Glutamatergic neuron (in vitro differentiated cells): Measurements from ENCODE around the gene NLRP1. TPM values are rescaled to one million over a fixed set of nuclear protein-coding genes. Genes with fewer than 3 reads are reported as not detected.
A peak's percentile ranks its signal among the peaks of the same experiment; 100 is the strongest.

ENCODE experiments used
- DNase-seq: peaks from one replicate; pipeline ENCODE4 v3.0.0; 2022
- H3K27ac Mint-ChIP-seq: one replicate; pipeline ENCODE4 v1.8.0; 2020; ENCODE audit warnings: mild to moderate bottlenecking, mixed read lengths, inconsistent platforms; ENCODE audit not compliant: unreplicated experiment
- H3K27me3 Mint-ChIP-seq: one replicate; pipeline ENCODE4 v1.8.0; 2020; ENCODE audit warnings: mild to moderate bottlenecking, moderate library complexity, mixed read lengths, inconsistent platforms; ENCODE audit not compliant: unreplicated experiment
- H3K36me3 Mint-ChIP-seq: one replicate; pipeline ENCODE4 v1.8.0; 2020; ENCODE audit warnings: mild to moderate bottlenecking, mixed read lengths, inconsistent platforms; ENCODE audit not compliant: unreplicated experiment
- H3K4me1 Mint-ChIP-seq: one replicate; pipeline ENCODE4 v1.8.0; 2020; ENCODE audit warnings: mild to moderate bottlenecking, low read depth, mixed read lengths, inconsistent platforms; ENCODE audit not compliant: unreplicated experiment
- H3K4me3 Mint-ChIP-seq: one replicate; pipeline ENCODE4 v1.8.0; 2020; ENCODE audit warnings: mild to moderate bottlenecking, mixed read lengths, inconsistent platforms; ENCODE audit not compliant: unreplicated experiment
- H3K9me3 Mint-ChIP-seq: one replicate; pipeline ENCODE4 v1.8.0; 2020; ENCODE audit warnings: mild to moderate bottlenecking, moderate library complexity, mixed read lengths, inconsistent platforms; ENCODE audit not compliant: unreplicated experiment
- total RNA-seq: library from RNA; stranded (reverse); fragmentation: NEBNext Ultra II Directional; extraction: Animal tissue kit (Norgen Biotek cat#: 25700); gene quantifications from one replicate; pipeline ENCODE4 v1.2.1, GENCODE V29; 2021; ENCODE audit not compliant: unreplicated experiment
- TF ChIP-seq, protein P1 (sequence below): fragments of 200-600 bp; sonication (generic); IDR thresholded peaks from one replicate; pipeline ENCODE4 v1.5.0; 2021; ENCODE audit not compliant: partially characterized antibody, unreplicated experiment

NLRP1 gene
- total RNA-seq, 1 donor from 2014 or later, result 69.5 TPM

- Mint-ChIP-seq H3K4me3 (no peak overlapping the region), H3K27me3 (peaks cover 5% of the 10 kb centered on the region), H3K9me3 (peaks cover 7% of the 10 kb centered on the region), H3K4me1 (peaks cover 18% of the 10 kb centered on the region), H3K27ac (no peak overlapping the region), H3K36me3 (no peaks in the 10 kb centered on the region)
- TF ChIP-seq, protein P1, sequence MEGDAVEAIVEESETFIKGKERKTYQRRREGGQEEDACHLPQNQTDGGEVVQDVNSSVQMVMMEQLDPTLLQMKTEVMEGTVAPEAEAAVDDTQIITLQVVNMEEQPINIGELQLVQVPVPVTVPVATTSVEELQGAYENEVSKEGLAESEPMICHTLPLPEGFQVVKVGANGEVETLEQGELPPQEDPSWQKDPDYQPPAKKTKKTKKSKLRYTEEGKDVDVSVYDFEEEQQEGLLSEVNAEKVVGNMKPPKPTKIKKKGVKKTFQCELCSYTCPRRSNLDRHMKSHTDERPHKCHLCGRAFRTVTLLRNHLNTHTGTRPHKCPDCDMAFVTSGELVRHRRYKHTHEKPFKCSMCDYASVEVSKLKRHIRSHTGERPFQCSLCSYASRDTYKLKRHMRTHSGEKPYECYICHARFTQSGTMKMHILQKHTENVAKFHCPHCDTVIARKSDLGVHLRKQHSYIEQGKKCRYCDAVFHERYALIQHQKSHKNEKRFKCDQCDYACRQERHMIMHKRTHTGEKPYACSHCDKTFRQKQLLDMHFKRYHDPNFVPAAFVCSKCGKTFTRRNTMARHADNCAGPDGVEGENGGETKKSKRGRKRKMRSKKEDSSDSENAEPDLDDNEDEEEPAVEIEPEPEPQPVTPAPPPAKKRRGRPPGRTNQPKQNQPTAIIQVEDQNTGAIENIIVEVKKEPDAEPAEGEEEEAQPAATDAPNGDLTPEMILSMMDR, result no peak
- no peak for DNase-seq
Measured at GRCh38 chr17:5531085-5531418, 53.3 kb downstream of the NLRP1 start.

DNA sequence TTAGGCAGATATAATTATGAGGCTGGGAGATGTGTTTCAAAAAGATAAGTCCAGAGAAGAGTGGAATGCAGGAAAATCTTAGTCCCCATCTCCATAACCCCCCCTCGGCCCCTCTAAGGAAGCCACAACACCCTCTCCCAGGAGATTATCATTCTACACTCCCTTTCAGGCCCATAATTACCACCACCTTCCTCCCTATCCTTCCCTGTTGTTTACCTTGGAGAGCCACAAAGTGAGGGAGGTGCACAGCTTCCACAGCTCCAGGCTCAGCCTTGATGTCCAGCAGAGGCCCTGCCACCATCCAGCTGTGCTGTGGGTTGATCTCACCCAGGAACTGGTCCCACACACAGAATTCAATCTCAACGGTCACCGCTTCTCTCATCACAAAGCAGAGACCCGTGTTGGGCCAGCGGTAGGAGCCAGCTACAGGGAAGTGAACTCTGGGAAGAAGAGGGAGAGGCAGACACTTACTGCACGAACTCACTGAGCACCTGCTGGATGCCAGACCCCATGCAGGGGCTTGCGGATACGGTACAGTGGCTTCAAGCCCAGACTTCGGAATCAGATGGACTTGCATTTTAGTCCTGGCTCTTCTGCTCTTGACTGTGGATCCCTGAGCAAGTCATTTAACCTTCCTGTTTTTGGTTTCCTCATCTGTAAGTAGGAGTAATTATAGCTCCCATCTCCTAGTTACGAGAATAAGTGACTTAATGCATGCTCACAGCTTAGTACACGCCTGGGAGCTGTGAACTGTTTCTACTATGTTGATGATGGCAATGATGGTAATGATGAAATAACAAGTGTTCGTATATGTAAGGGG lies 53.8 kb downstream of the NLRP1 start:
- Mint-ChIP-seq H3K9me3 (peaks cover 6% of the 10 kb centered on the region), H3K4me3 (no peak overlapping the region), H3K27ac (no peak overlapping the region), H3K4me1 (peaks cover 18% of the 10 kb centered on the region), H3K27me3 (peaks cover 5% of the 10 kb centered on the region), H3K36me3 (no peaks in the 10 kb centered on the region)
- TF ChIP-seq, protein P1, result no peak
- DNase-seq, result no peak

DNA sequence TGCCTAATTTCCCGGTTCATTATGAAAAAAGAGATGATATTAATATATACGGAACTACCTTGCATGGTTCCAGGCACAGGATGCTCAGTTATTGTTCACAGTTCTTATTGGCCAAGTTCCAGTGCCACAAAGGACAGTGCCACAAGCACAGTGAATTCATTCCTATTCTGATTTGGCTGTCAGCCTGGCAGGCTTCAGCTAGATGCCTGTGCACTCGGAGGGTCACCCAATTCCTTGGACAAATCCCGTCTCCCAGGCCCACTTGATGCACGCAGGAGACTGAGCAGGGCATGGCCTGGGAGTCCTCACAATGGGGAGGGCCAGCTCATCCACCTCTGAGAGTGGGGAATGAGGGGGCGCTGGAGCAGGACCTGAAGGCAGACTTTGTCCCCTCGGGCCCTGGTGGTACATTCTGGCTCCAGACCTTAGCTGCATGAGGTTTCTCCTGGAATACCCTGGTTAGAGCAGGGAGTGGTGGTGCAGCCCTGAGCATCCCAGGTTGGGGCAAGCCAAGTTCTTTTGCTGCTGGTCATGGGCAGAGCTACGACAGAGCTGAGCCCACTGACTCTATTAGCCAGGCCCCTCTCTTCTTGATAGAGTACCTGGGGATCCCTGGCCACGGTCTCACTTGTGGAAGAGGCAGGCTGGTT lies 56.6 kb downstream of the NLRP1 start:
- Mint-ChIP-seq H3K4me1 (peaks cover 18% of the 10 kb centered on the region), H3K27me3 (peaks cover 3% of the 10 kb centered on the region), H3K36me3 (no peaks in the 10 kb centered on the region), H3K4me3 (peak overlapping the region; percentile 25), H3K27ac (peak overlapping the region; percentile 96), H3K9me3 (peaks cover 3% of the 10 kb centered on the region)
- TF ChIP-seq, protein P1, result no peak
- no peak for DNase-seq

- Mint-ChIP-seq H3K27me3 (peaks cover 3% of the 10 kb centered on the region), H3K4me1 (peaks cover 18% of the 10 kb centered on the region), H3K4me3 (peak overlapping the region; percentile 25), H3K36me3 (no peaks in the 10 kb centered on the region), H3K9me3 (peaks cover 3% of the 10 kb centered on the region), H3K27ac (peak overlapping the region; percentile 96)
- TF ChIP-seq, protein P1, result no peak
- peak; percentile 88 for DNase-seq
Measured at GRCh38 chr17:5526821-5527598, 57.3 kb downstream of the NLRP1 start.
